Spleen (tissue), 7 donors: Measurements from ENCODE around the gene ANKRD35.

Source experiments
- POLR2AphosphoS5 ChIP-seq, 3 donors: sonication (generic); formaldehyde crosslinking; IDR thresholded peaks; one replicate each; pipeline ENCODE4 v1.5.1; 2017; ENCODE audit warnings: antibody characterized with exemption in 3 of 3
- TF ChIP-seq, protein P1 (sequence below), 11 experiments: fragments of 200-600 bp in 7 of 11; fragments of 450-650 bp in 4 of 11; sonication (generic) in 4 of 11; IDR thresholded peaks in 8 of 11; conservative IDR thresholded peaks in 3 of 11; 1 replicate in 7 of 11; 2 replicates in 4 of 11; pipeline versions ENCODE4 v1.4.0 to v1.8.0; 2016 to 2021; ENCODE audit warnings: antibody characterized with exemption in 11 of 11, inconsistent platforms in 4 of 11, mild to moderate bottlenecking in 1 of 11
- donor health status: DM: no; HTN: no; CAD: no; lungs with moderate emphysema.
- donor health status: DM: no; HTN: no; CAD: no.
- donor health status: DM: no; HTN: no; CAD: no.

DNA sequence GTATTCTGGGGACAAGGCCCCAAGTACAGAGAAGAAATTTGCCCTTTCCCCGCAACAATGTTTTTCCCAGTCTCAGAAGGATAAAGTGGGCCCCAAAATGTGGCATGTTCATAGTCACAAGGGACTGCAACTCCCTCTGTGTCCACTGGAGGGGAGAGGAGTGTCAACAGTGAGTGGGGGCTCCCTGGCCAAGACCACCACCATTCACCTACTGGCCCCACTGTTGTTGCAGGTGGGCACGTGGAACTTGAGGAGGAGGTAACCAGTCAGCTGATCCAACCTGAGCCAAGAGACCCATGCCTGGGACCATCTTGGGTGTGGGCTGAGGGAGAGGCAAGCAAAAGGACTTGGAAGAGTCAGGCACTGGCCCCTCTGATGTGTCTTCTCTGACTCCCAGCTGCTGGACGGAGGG lies 39.5 kb downstream of the ANKRD35 start:
- TF ChIP-seq POLR2AphosphoS5 (IDR thresholded peaks at IDR 0.05) = peak in 1 of 3 donors; percentile 25
- TF ChIP-seq, protein P1, sequence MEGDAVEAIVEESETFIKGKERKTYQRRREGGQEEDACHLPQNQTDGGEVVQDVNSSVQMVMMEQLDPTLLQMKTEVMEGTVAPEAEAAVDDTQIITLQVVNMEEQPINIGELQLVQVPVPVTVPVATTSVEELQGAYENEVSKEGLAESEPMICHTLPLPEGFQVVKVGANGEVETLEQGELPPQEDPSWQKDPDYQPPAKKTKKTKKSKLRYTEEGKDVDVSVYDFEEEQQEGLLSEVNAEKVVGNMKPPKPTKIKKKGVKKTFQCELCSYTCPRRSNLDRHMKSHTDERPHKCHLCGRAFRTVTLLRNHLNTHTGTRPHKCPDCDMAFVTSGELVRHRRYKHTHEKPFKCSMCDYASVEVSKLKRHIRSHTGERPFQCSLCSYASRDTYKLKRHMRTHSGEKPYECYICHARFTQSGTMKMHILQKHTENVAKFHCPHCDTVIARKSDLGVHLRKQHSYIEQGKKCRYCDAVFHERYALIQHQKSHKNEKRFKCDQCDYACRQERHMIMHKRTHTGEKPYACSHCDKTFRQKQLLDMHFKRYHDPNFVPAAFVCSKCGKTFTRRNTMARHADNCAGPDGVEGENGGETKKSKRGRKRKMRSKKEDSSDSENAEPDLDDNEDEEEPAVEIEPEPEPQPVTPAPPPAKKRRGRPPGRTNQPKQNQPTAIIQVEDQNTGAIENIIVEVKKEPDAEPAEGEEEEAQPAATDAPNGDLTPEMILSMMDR (IDR thresholded peaks at IDR 0.05 in 8 of 11, conservative IDR thresholded peaks at IDR 0.05 in 3 of 11) = peak in 10 of 11 experiments; percentile 20 to 75 (median 54)
